ENCODE results near the gene TESMIN. TPM values are rescaled to one million over a fixed set of nuclear protein-coding genes. Genes with fewer than 3 reads are reported as not detected.

TESMIN gene
- polyA plus RNA-seq, 1 donor (not counting 4 experiments of a cell fraction or from before 2014, with no cell fraction given) = 4.0 TPM

DNA sequence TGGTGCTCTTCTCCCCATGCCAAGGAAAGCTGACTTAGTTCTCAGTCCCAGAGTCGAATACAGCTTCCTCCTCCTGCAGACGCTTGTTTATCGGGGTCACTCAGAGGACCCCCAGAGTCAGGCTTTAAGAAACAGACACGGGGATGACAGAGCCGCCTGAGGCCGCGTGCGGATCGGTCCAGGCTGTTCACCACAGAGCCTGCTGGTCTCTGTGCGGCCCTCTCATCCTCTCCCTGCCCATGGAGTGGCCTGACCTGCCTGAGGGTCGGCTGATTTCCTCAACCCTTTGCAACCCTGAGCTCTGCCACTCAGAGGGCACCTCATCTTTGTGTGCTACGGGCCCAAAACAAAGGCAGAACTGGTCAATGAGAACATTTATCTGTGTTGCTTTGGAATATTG is 64.8 kb downstream of the TESMIN start:
- H3K36me3 ChIP-seq (ENCODE audit: control insufficient read depth in 2 of 2, extremely low read depth in 1 of 2, insufficient read depth in 2 of 2, low read length in 2 of 2) = no peaks in the 10 kb centered on the region
- H2AFZ ChIP-seq (ENCODE audit: control insufficient read depth, low read length) = no peak overlapping the region
- dilution Hi-C loops (cut with MboI; ENCODE audit: extremely low pct_ligation_motif_present, low sequenced_read_pairs) = no loop called here
- no peak overlapping the region for H3K4me3 ChIP-seq (ENCODE audit: control insufficient read depth in 2 of 3, extremely low read depth in 1 of 3, insufficient read depth in 2 of 3, low read depth in 1 of 3, low read length in 3 of 3)
- no peaks in the 10 kb centered on the region for H3K9me1 ChIP-seq (ENCODE audit: control insufficient read depth, extremely low read depth, insufficient read depth, low read length)
- no peaks in the 10 kb centered on the region for H3K9me3 ChIP-seq (ENCODE audit: control insufficient read depth, low read depth, low read length)
- H3K27ac ChIP-seq (ENCODE audit: control insufficient read depth, insufficient read depth, low read length) = no peak overlapping the region
- H3K4me2 ChIP-seq (ENCODE audit: control insufficient read depth, extremely low read depth, insufficient read depth, low read depth, low read length) = no peak overlapping the region
- no peak for FAIRE-seq
- peaks cover 5% of the 10 kb centered on the region for H4K20me1 ChIP-seq (ENCODE audit: control insufficient read depth, extremely low read depth, insufficient read depth, low read length)
- peaks cover 33% of the 10 kb centered on the region for H3K27me3 ChIP-seq (ENCODE audit: control insufficient read depth, extremely low read depth, insufficient read depth, low read length)
- no peaks in the 10 kb centered on the region for H3K79me2 ChIP-seq (ENCODE audit: control insufficient read depth, insufficient read depth, low read length)
- TF ChIP-seq, protein P1, sequence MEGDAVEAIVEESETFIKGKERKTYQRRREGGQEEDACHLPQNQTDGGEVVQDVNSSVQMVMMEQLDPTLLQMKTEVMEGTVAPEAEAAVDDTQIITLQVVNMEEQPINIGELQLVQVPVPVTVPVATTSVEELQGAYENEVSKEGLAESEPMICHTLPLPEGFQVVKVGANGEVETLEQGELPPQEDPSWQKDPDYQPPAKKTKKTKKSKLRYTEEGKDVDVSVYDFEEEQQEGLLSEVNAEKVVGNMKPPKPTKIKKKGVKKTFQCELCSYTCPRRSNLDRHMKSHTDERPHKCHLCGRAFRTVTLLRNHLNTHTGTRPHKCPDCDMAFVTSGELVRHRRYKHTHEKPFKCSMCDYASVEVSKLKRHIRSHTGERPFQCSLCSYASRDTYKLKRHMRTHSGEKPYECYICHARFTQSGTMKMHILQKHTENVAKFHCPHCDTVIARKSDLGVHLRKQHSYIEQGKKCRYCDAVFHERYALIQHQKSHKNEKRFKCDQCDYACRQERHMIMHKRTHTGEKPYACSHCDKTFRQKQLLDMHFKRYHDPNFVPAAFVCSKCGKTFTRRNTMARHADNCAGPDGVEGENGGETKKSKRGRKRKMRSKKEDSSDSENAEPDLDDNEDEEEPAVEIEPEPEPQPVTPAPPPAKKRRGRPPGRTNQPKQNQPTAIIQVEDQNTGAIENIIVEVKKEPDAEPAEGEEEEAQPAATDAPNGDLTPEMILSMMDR (optimal IDR thresholded peaks at IDR 0.05 in 1 of 3, IDR thresholded peaks at IDR 0.05 in 1 of 3, conservative IDR thresholded peaks at IDR 0.05 in 1 of 3; ENCODE audit: extremely low read depth in 1 of 3, insufficient read depth in 2 of 3, low read length in 3 of 3) = no peak
- no peak for TF ChIP-seq EZH2 (IDR thresholded peaks at IDR 0.05; ENCODE audit: low read length)
- H3K9ac ChIP-seq (ENCODE audit: control insufficient read depth, extremely low read depth, insufficient read depth, low read length) = no peak overlapping the region
- H3K4me1 ChIP-seq (ENCODE audit: control insufficient read depth, extremely low read depth, insufficient read depth, low read length) = no peaks in the 10 kb centered on the region
- DNase-seq (ENCODE audit: low read depth, low spot score) = no peak

DNA sequence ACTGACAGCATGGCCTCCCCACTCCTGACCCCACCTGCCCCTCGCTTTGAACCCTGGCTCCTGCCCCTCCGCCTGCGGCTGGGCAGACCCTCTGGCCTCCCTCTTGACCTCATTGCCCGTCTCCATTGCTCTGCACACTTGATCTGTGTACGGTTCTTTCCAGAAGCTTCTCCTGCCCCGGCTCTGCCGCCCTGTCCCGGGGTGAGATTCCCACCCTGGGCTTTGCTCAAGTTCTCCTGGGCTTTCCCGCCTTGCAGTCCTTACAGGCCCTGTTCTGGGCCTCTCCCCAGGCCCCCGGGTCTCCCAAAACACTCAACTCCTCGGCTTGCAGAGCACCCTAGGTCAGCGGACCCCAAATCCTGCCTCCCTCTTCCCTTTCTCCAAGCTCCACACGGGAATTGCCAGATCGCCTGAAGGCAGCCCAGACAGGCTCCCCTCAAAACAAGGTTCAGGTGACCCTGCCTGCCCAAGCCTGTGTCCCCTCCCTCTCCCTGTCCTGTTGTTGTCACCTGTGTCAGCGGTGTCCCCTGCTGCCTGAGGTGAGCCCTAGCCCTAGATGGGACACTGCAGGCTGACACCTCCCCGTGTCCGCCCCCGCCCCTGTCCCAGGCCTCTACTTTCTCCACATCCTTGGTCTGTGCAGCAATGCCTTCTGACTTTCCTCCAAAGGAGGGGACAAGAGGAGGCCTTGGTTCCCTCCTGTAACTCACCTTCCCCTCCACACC is 65.5 kb downstream of the TESMIN start:
- DNase-seq (ENCODE audit: low read depth, low spot score) (no peak), FAIRE-seq (no peak)
- H2AFZ ChIP-seq (ENCODE audit: control insufficient read depth, low read length) = no peak overlapping the region
- no peaks in the 10 kb centered on the region for H3K9me3 ChIP-seq (ENCODE audit: control insufficient read depth, low read depth, low read length)
- H3K36me3 ChIP-seq (ENCODE audit: control insufficient read depth in 2 of 2, extremely low read depth in 1 of 2, insufficient read depth in 2 of 2, low read length in 2 of 2) = no peaks in the 10 kb centered on the region
- H3K9me1 ChIP-seq (ENCODE audit: control insufficient read depth, extremely low read depth, insufficient read depth, low read length) = no peaks in the 10 kb centered on the region
- H3K4me1 ChIP-seq (ENCODE audit: control insufficient read depth, extremely low read depth, insufficient read depth, low read length) = no peaks in the 10 kb centered on the region
- no peak overlapping the region for H3K9ac ChIP-seq (ENCODE audit: control insufficient read depth, extremely low read depth, insufficient read depth, low read length)
- no peak for TF ChIP-seq EZH2 (IDR thresholded peaks at IDR 0.05; ENCODE audit: low read length)
- TF ChIP-seq, protein P1 (optimal IDR thresholded peaks at IDR 0.05 in 1 of 3, IDR thresholded peaks at IDR 0.05 in 1 of 3, conservative IDR thresholded peaks at IDR 0.05 in 1 of 3; ENCODE audit: extremely low read depth in 1 of 3, insufficient read depth in 2 of 3, low read length in 3 of 3) = no peak
- no peak overlapping the region for H3K4me2 ChIP-seq (ENCODE audit: control insufficient read depth, extremely low read depth, insufficient read depth, low read depth, low read length)
- peaks cover 33% of the 10 kb centered on the region for H3K27me3 ChIP-seq (ENCODE audit: control insufficient read depth, extremely low read depth, insufficient read depth, low read length)
- H3K27ac ChIP-seq (ENCODE audit: control insufficient read depth, insufficient read depth, low read length) = no peak overlapping the region
- H3K79me2 ChIP-seq (ENCODE audit: control insufficient read depth, insufficient read depth, low read length) = no peaks in the 10 kb centered on the region
- H4K20me1 ChIP-seq (ENCODE audit: control insufficient read depth, extremely low read depth, insufficient read depth, low read length) = peaks cover 5% of the 10 kb centered on the region
- H3K4me3 ChIP-seq (ENCODE audit: control insufficient read depth in 2 of 3, extremely low read depth in 1 of 3, insufficient read depth in 2 of 3, low read depth in 1 of 3, low read length in 3 of 3) = no peak overlapping the region
- dilution Hi-C loops (cut with MboI; ENCODE audit: extremely low pct_ligation_motif_present, low sequenced_read_pairs) = no loop called here
